Measurements from ENCODE around the gene SMG9. TPM values are rescaled to one million over a fixed set of nuclear protein-coding genes. Genes with fewer than 3 reads are reported as not detected.

SMG9 gene
- total and polyA plus RNA-seq, 12 donors = 10.0 to 30.4 (median 13.4) TPM

GRCh38 chr19:43748685-43749084, 6.1 kb downstream of the SMG9 start:
- no peak overlapping the region for H3K27ac ChIP-seq
- 88 to 93% methylated on average over 4 of the region's 4 CpGs for WGBS, 2 donors
- intact Hi-C loops (cut with DNase I) = loop anchor here in 2 of 10 donors (5.0 kb wide), 1 partner anchor 34 kb away; the partner anchor contains the start of gene KCNN4 (in 2 of the 2)
- H3K4me3 ChIP-seq = no peak overlapping the region
- no peaks in the 10 kb centered on the region for H3K27me3 ChIP-seq
- DNase-seq (no peak), ATAC-seq (no peak)
- no peaks in the 10 kb centered on the region for H3K9me3 ChIP-seq
- peaks cover 0 to 41% (median 11%) of the 10 kb centered on the region in 9 donors for H3K4me1 ChIP-seq
- no peak for TF ChIP-seq CTCF (IDR thresholded peaks at IDR 0.05)
- peaks cover 0 to 84% (median 38%) of the 10 kb centered on the region in 9 donors for H3K36me3 ChIP-seq

- H3K27ac ChIP-seq = no peak overlapping the region
- intact Hi-C loops (cut with DNase I) = loop anchor here in 2 of 10 donors (5.0 kb wide), 1 partner anchor 34 kb away; the partner anchor contains the start of gene KCNN4 (in 2 of the 2)
- no peaks in the 10 kb centered on the region for H3K9me3 ChIP-seq
- 90 to 100% methylated on average over 4 of the region's 4 CpGs for WGBS, 2 donors
- DNase-seq (no peak), ATAC-seq (no peak)
- H3K36me3 ChIP-seq = peaks cover 0 to 89% (median 42%) of the 10 kb centered on the region in 9 donors
- H3K4me1 ChIP-seq = peaks cover 0 to 38% (median 8%) of the 10 kb centered on the region in 9 donors
- H3K4me3 ChIP-seq = no peak overlapping the region
- no peaks in the 10 kb centered on the region for H3K27me3 ChIP-seq
- no peak for TF ChIP-seq CTCF (IDR thresholded peaks at IDR 0.05)
These were observed 6.6 kb downstream of the SMG9 start for GRCh38 chr19:43748205-43748594.

GRCh38 chr19:43747557-43748204, 7.1 kb downstream of the SMG9 start:
- DNase-seq (no peak), ATAC-seq (peak in 2 of 8 donors; percentile 19 to 35)
- intact Hi-C loops (cut with DNase I) = loop anchor here in 2 of 10 donors (5.0 kb wide), 1 partner anchor 35 kb away; the partner anchor contains the start of gene KCNN4 (in 2 of the 2)
- TF ChIP-seq CTCF (IDR thresholded peaks at IDR 0.05) = no peak
- Histone ChIP-seq H3K9me3 (no peaks in the 10 kb centered on the region), H3K27ac (peak overlapping the region in 1 of 10 donors; percentile 8), H3K27me3 (no peaks in the 10 kb centered on the region), H3K4me3 (no peak overlapping the region), H3K36me3 (peaks cover 0 to 93% (median 47%) of the 10 kb centered on the region in 9 donors), H3K4me1 (peaks cover 0 to 38% (median 2%) of the 10 kb centered on the region in 9 donors)
- WGBS, 2 donors = 86 to 89% methylated on average over 15 to 16 of the region's 16 CpGs

GRCh38 chr19:43743059-43743458, 11.7 kb downstream of the SMG9 start:
- DNase-seq (no peak), ATAC-seq (no peak)
- H3K9me3 ChIP-seq = no peaks in the 10 kb centered on the region
- peak overlapping the region in 1 of 10 donors; percentile 9 for H3K27ac ChIP-seq
- peaks cover 0 to 100% (median 43%) of the 10 kb centered on the region in 9 donors for H3K36me3 ChIP-seq
- H3K27me3 ChIP-seq = no peaks in the 10 kb centered on the region
- no peak overlapping the region for H3K4me3 ChIP-seq
- intact Hi-C loops (cut with DNase I) = no loop called here
- 84 to 89% methylated on average over 3 of the region's 3 CpGs for WGBS, 2 donors
- peaks cover 0 to 32% (median 0%) of the 10 kb centered on the region in 9 donors for H3K4me1 ChIP-seq
- TF ChIP-seq CTCF (IDR thresholded peaks at IDR 0.05) = no peak
